ENCODE data around the gene TSFM.
A peak's percentile ranks its signal among the peaks of the same experiment; 100 is the strongest.

GRCh38 chr12:57759360-57759980, 23.1 kb upstream of the TSFM start:
- no peak for TF ChIP-seq EZH2 (IDR thresholded peaks at IDR 0.05)
- no peak for TF ChIP-seq EGR1 (IDR thresholded peaks at IDR 0.05; ENCODE audit: low read depth)
- peak in 2 of 3 experiments; percentile 54 to 70; a peak in 4 of 6 replicates for TF ChIP-seq CTCF (IDR thresholded peaks at IDR 0.05 in 2 of 3, conservative IDR thresholded peaks at IDR 0.05 in 1 of 3; ENCODE audit: borderline replicate concordance in 1 of 3, insufficient read depth in 1 of 3, low read depth in 2 of 3, low read length in 2 of 3)
- TF ChIP-seq ZBTB33 (IDR thresholded peaks at IDR 0.05; ENCODE audit: extremely low read depth, insufficient replicate concordance, low read length), result no peak
- no peak for TF ChIP-seq RAD21 (IDR thresholded peaks at IDR 0.05; ENCODE audit: low read depth)
- no peak for TF ChIP-seq JUND (IDR thresholded peaks at IDR 0.05)
- TF ChIP-seq POLR2A (IDR thresholded peaks at IDR 0.05; ENCODE audit: borderline replicate concordance, extremely low read depth, insufficient read depth, insufficient read length), result no peak
- no peak for TF ChIP-seq TCF7L2 (IDR thresholded peaks at IDR 0.05; ENCODE audit: borderline replicate concordance, extremely low read depth, insufficient read depth, insufficient read length)
